Caco-2 (cell line): Measurements from ENCODE around the gene CAMK1D. TPM values are rescaled to one million over a fixed set of nuclear protein-coding genes. Genes with fewer than 3 reads are reported as not detected.

Source experiments
- BruUV-seq: library from RNA; stranded (reverse); fragments of 400-500 nt; replicated peaks from 2 replicates; lab custom pipeline; 2021; lab: Mats Ljungman, UMichigan
- CTCF ChIA-PET: fragments of 300-600 bp; sonication (Branson Sonifier 250); formaldehyde crosslinking; loops from one replicate; lab custom pipeline; 2022; ENCODE audit warnings: antibody characterized with exemption; lab: Charles Lee
- POLR2A ChIA-PET: fragments of 300-600 bp; sonication (Branson Sonifier 250); formaldehyde crosslinking; loops from one replicate; lab custom pipeline; 2022; ENCODE audit warnings: antibody characterized with exemption; lab: Charles Lee
- DNase-seq, 2 experiments: peaks; one replicate each; pipeline versions ENCODE4 v3.0.0 to v3.0.0-alpha.2; 2020 to 2022
- H3K27me3 ChIP-seq: replicated peaks from 2 replicates; pipeline ENCODE4 v1.6.0; 2011; ENCODE audit warnings: low read length; ENCODE audit not compliant: control insufficient read depth, insufficient read depth
- H3K36me3 ChIP-seq: 2 replicates; pipeline ENCODE4 v1.5.1; 2011; ENCODE audit warnings: low read length; ENCODE audit not compliant: control insufficient read depth, insufficient read depth
- H3K4me1 ChIP-seq: fragments of 250-450 bp; sonication (Bioruptor Pico); 2 replicates; pipeline ENCODE4 v1.5.1; 2020; ENCODE audit warnings: mild to moderate bottlenecking
- H3K4me3 ChIP-seq: 2 replicates; pipeline ENCODE4 v1.5.1; 2011; ENCODE audit warnings: low read depth, mild to moderate bottlenecking, control low read depth, low read length
- H3K9me3 ChIP-seq: fragments of 250-450 bp; sonication (Bioruptor Pico); 2 replicates; pipeline ENCODE4 v1.5.1; 2020; ENCODE audit warnings: mild to moderate bottlenecking, moderate library complexity
- H3K27ac Mint-ChIP-seq: one replicate; pipeline ENCODE4 v1.8.0; 2022; ENCODE audit warnings: mixed read lengths; ENCODE audit not compliant: unreplicated experiment
- H3K27me3 Mint-ChIP-seq: one replicate; pipeline ENCODE4 v1.8.0; 2022; ENCODE audit warnings: mixed read lengths; ENCODE audit not compliant: insufficient read depth, unreplicated experiment
- H3K36me3 Mint-ChIP-seq: one replicate; pipeline ENCODE4 v1.8.0; 2022; ENCODE audit warnings: mild to moderate bottlenecking, mixed read lengths; ENCODE audit not compliant: insufficient read depth, unreplicated experiment
- H3K4me1 Mint-ChIP-seq: one replicate; pipeline ENCODE4 v1.8.0; 2022; ENCODE audit warnings: low read depth, mixed read lengths; ENCODE audit not compliant: unreplicated experiment
- H3K4me3 Mint-ChIP-seq: one replicate; pipeline ENCODE4 v1.8.0; 2022; ENCODE audit warnings: mild to moderate bottlenecking, moderate library complexity, mixed read lengths; ENCODE audit not compliant: unreplicated experiment
- H3K9me3 Mint-ChIP-seq: one replicate; pipeline ENCODE4 v1.8.0; 2022; ENCODE audit warnings: mixed read lengths; ENCODE audit not compliant: unreplicated experiment
- intact Hi-C: fragments of 100-400 bp; cut with micrococcal nuclease; formaldehyde crosslinking; loops from one replicate; pipeline ENCODE4 v1.10.0; 2022; ENCODE audit not compliant: unreplicated experiment
- total RNA-seq: library from RNA; stranded (reverse); gene quantifications from 2 replicates; pipeline ENCODE4 v1.2.3, GENCODE V29; 2022
- TF ChIP-seq, protein P1 (sequence below), 2 experiments: fragments of 200-600 bp in 1 of 2; IDR thresholded peaks; 1 replicate in 1 of 2; 2 replicates in 1 of 2; pipeline versions ENCODE4 v1.5.1 to v1.8.0; 2011 to 2022; ENCODE audit warnings: antibody characterized with exemption in 1 of 2, control low read depth in 1 of 2, inconsistent platforms in 1 of 2, low read depth in 1 of 2, low read length in 1 of 2, mild to moderate bottlenecking in 1 of 2, moderate library complexity in 1 of 2; ENCODE audit not compliant: insufficient read depth in 1 of 2, severe bottlenecking in 1 of 2, unreplicated experiment in 1 of 2

CAMK1D gene
- total RNA-seq, 1 experiment from 2014 or later = 10.9 TPM

- H3K4me3 Mint-ChIP-seq = no peak overlapping the region
- POLR2A ChIA-PET = no interaction called here
- H3K27ac Mint-ChIP-seq = no peak overlapping the region
- Histone ChIP-seq H3K4me3 (no peak overlapping the region), H3K27me3 (no peaks in the 10 kb centered on the region), H3K36me3 (no peaks in the 10 kb centered on the region), H3K4me1 (no peaks in the 10 kb centered on the region), H3K9me3 (no peaks in the 10 kb centered on the region)
- H3K27me3 Mint-ChIP-seq = no peaks in the 10 kb centered on the region
- CTCF ChIA-PET = interaction anchor here (1.2 kb wide), 1 partner anchor 12 kb away, joined by 4 read pairs; no protein-coding TSS in a partner anchor
- no peaks in the 10 kb centered on the region for H3K4me1 Mint-ChIP-seq
- no peak for DNase-seq
- intact Hi-C loops = no loop called here
- H3K9me3 Mint-ChIP-seq = no peaks in the 10 kb centered on the region
- TF ChIP-seq, protein P1, sequence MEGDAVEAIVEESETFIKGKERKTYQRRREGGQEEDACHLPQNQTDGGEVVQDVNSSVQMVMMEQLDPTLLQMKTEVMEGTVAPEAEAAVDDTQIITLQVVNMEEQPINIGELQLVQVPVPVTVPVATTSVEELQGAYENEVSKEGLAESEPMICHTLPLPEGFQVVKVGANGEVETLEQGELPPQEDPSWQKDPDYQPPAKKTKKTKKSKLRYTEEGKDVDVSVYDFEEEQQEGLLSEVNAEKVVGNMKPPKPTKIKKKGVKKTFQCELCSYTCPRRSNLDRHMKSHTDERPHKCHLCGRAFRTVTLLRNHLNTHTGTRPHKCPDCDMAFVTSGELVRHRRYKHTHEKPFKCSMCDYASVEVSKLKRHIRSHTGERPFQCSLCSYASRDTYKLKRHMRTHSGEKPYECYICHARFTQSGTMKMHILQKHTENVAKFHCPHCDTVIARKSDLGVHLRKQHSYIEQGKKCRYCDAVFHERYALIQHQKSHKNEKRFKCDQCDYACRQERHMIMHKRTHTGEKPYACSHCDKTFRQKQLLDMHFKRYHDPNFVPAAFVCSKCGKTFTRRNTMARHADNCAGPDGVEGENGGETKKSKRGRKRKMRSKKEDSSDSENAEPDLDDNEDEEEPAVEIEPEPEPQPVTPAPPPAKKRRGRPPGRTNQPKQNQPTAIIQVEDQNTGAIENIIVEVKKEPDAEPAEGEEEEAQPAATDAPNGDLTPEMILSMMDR (IDR thresholded peaks at IDR 0.05; ENCODE audit: insufficient read depth in 1 of 2, low read depth in 1 of 2, low read length in 1 of 2, severe bottlenecking in 1 of 2, unreplicated experiment in 1 of 2) = no peak
- H3K36me3 Mint-ChIP-seq = no peaks in the 10 kb centered on the region
- no TSS peak for BruUV-seq
These were observed 351.2 kb downstream of the CAMK1D start for GRCh38 chr10:12700557-12700874.

DNA sequence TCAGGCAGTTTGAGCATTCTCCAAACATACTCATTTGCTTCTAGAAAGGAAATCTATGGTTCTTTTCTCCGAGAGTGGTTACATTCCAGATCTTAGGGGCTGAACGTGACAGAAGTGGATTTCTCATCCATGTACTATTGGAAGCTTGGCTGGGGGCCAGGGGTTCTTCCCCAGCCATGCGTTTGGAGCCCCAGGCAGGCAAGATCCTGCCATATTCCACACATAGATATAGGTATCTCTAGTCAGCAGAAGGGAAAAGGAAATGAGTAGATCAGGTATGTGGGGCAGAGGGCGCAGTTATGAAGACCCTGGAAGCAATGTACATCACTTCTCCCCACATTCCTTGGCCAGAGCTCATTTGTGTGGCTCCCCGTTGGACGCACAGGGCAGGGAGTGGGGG is 352.3 kb downstream of the CAMK1D start:
- Histone ChIP-seq H3K36me3 (no peaks in the 10 kb centered on the region), H3K9me3 (no peaks in the 10 kb centered on the region), H3K27me3 (no peaks in the 10 kb centered on the region), H3K4me3 (no peak overlapping the region), H3K4me1 (no peaks in the 10 kb centered on the region)
- no TSS peak for BruUV-seq
- TF ChIP-seq, protein P1 (IDR thresholded peaks at IDR 0.05; ENCODE audit: insufficient read depth in 1 of 2, low read depth in 1 of 2, low read length in 1 of 2, severe bottlenecking in 1 of 2, unreplicated experiment in 1 of 2) = no peak
- Mint-ChIP-seq H3K4me1 (peaks cover 2% of the 10 kb centered on the region), H3K4me3 (no peak overlapping the region), H3K36me3 (no peaks in the 10 kb centered on the region), H3K27me3 (no peaks in the 10 kb centered on the region), H3K9me3 (no peaks in the 10 kb centered on the region), H3K27ac (no peak overlapping the region)
- POLR2A ChIA-PET = interaction anchor here (0.6 kb wide), 1 partner anchor 1337 kb away, joined by 3 read pairs; no protein-coding TSS in a partner anchor
- CTCF ChIA-PET = no interaction called here
- DNase-seq = no peak
- intact Hi-C loops = no loop called here

- H3K27me3 Mint-ChIP-seq = no peaks in the 10 kb centered on the region
- ChIA-PET POLR2A (interaction anchor here (0.6 kb wide), 1 partner anchor 1338 kb away, joined by 3 read pairs; no protein-coding TSS in a partner anchor), CTCF (no interaction called here)
- no peak overlapping the region for H3K27ac Mint-ChIP-seq
- H3K4me1 ChIP-seq = peaks cover 6% of the 10 kb centered on the region
- no peak overlapping the region for H3K4me3 ChIP-seq
- H3K9me3 ChIP-seq = no peaks in the 10 kb centered on the region
- DNase-seq = no peak
- TF ChIP-seq, protein P1 (IDR thresholded peaks at IDR 0.05; ENCODE audit: insufficient read depth in 1 of 2, low read depth in 1 of 2, low read length in 1 of 2, severe bottlenecking in 1 of 2, unreplicated experiment in 1 of 2) = no peak
- H3K36me3 Mint-ChIP-seq = no peaks in the 10 kb centered on the region
- no peaks in the 10 kb centered on the region for H3K36me3 ChIP-seq
- no peaks in the 10 kb centered on the region for H3K27me3 ChIP-seq
- peaks cover 8% of the 10 kb centered on the region for H3K4me1 Mint-ChIP-seq
- H3K4me3 Mint-ChIP-seq = no peak overlapping the region
- H3K9me3 Mint-ChIP-seq = no peaks in the 10 kb centered on the region
- intact Hi-C loops = no loop called here
- no TSS peak for BruUV-seq
These were observed 352.9 kb downstream of the CAMK1D start for GRCh38 chr10:12702215-12702770.
